ENCODE results near the gene FGF13.

Gene FGF13

DNA sequence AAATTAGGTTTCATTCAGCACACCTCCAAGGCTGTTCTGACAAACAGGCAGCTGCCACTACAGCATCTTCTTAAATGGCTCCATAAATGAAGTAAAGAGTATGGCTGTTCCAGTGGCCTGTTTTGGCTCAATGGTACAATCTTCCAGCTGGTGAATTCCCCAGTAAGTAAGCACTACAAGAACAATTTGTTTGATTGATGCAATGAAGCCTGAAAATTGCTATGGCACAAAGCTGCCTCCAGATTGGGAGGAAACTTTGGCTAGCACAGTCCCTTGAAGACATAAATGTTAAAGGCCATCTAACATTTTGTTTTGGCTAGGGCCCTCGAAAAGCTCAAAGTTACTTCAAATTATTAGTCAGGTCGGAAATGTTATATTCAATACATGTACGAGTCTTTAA is 47.5 kb downstream of the FGF13 start:
- no peak for DNase-seq

DNA sequence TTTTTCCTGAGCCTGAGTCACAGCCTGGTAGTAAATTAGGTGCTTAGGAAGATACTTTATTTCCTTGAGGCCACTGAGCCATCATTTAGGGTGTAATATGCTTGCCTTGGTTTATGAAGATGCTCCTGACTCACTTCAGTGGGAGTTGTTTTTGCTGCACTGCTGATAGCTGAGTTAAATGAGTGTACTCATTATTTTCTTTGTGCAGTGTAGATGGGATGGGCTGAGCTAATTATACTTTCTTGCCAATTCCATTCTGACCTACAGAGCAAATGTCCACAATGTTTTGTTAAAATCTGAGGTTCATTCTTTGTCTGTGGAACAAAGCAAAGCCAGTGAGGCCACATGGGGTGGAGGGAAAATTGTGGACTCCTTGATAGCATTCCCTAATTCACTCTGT is 60.0 kb downstream of the FGF13 start:
- no peak for DNase-seq

- DNase-seq, result no peak
Observed at GRCh38 chrX:138648568-138648967, 62.9 kb downstream of the FGF13 start.

- no peak for DNase-seq
Observed at GRCh38 chrX:138638996-138639395, 72.5 kb downstream of the FGF13 start.
